Endothelial cell of umbilical vein (primary cell): ENCODE results near the gene ITGA8.

Experiments used
- POLR2A ChIP-seq: IDR thresholded peaks from 2 replicates; pipeline ENCODE4 v1.6.1; 2012; ENCODE audit warnings: low read depth, mild to moderate bottlenecking, control low read depth, low read length
- TF ChIP-seq, protein P1 (sequence below), 2 donors: IDR thresholded peaks; 1 replicate in 1 of 2; 2 replicates in 1 of 2; pipeline ENCODE4 v1.5.1; 2011; ENCODE audit warnings: low read length in 2 of 2, mild to moderate bottlenecking in 2 of 2, moderate library complexity in 2 of 2, control low read depth in 1 of 2, inconsistent platforms in 1 of 2, low read depth in 1 of 2; ENCODE audit not compliant: insufficient read depth in 1 of 2; ENCODE audit errors: extremely low read depth in 1 of 2

DNA sequence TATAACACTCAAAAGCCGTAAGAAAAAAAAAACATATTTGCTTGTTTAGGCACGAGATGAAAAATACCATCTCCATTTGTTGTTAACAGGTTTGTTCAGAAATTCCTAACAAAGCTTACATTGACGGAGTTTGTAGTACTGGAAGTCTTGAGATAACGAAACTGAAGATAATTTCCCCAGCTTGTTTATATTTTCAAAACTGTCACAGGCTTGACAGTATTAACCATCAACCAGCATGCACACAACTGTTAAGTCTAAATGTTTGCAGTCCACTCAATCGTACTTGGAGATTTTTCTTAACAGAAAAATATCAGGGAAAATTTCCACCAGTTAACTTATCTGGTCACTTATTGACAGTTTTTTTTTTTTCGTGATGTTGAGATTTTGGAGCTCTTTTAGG is 68.5 kb downstream of the ITGA8 start:
- TF ChIP-seq, protein P1, sequence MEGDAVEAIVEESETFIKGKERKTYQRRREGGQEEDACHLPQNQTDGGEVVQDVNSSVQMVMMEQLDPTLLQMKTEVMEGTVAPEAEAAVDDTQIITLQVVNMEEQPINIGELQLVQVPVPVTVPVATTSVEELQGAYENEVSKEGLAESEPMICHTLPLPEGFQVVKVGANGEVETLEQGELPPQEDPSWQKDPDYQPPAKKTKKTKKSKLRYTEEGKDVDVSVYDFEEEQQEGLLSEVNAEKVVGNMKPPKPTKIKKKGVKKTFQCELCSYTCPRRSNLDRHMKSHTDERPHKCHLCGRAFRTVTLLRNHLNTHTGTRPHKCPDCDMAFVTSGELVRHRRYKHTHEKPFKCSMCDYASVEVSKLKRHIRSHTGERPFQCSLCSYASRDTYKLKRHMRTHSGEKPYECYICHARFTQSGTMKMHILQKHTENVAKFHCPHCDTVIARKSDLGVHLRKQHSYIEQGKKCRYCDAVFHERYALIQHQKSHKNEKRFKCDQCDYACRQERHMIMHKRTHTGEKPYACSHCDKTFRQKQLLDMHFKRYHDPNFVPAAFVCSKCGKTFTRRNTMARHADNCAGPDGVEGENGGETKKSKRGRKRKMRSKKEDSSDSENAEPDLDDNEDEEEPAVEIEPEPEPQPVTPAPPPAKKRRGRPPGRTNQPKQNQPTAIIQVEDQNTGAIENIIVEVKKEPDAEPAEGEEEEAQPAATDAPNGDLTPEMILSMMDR (IDR thresholded peaks at IDR 0.05; ENCODE audit: extremely low read depth in 1 of 2, insufficient read depth in 1 of 2, low read depth in 1 of 2, low read length in 2 of 2): no peak
- TF ChIP-seq POLR2A: no peak
